ENCODE results near the gene CANT1. TPM values are rescaled to one million over a fixed set of nuclear protein-coding genes. Genes with fewer than 3 reads are reported as not detected.

CANT1 gene
- total RNA-seq, 1 experiment from 2014 or later: 86.4 TPM

DNA sequence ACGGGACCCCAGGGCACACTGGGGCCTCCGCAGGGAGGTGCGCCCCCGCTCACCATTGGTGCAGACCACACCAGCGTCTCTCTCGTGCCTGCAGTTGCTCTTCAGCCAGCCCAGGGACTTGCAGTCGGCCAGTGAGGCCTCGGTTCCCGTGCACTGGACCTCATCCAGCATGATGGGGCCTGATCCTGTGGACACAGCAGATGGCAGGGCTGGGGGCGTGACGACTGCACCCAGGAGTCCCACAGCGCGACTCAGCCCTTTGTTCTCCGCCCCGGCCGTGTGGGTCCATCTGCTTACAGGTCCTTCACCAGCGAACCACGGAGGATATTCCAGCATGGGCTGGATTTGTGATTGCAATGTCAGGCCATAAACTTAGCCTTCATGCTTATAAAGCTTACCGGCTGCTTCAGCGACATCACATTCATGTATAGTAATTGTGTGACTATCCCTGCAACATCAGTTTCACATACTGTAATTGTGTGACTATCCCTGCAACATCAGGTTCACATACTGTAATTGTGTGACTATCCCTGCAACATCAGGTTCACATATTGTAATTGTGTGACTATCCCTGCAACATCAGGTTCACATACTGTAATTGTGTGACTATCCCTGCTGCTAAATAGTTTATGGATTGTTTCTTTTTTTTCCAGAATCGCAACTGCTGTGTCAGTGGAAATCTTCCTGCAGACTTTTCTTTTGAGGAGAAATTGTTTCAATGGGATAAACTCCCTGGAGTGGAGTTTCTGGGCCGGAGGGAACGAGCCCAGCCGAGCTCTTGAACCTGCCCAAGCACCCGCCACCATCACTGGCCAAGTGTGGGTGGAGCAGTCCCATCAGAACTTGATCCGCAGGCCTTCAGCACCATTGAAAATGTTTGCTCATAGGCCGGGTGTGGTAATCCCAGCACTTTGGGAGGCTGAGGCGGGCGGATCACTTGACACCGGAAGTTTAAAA is 34.7 kb downstream of the CANT1 start:
- Histone ChIP-seq H3K36me3 (ENCODE audit: control insufficient read depth, insufficient read depth, low read length) (no peaks in the 10 kb centered on the region), H3K4me3 (ENCODE audit: low read depth, low read length) (no peak overlapping the region), H3K9me3 (no peaks in the 10 kb centered on the region), H3K4me1 (peaks cover 45% of the 10 kb centered on the region), H3K27me3 (replicated peaks; ENCODE audit: control insufficient read depth, insufficient read depth, low read length) (no peaks in the 10 kb centered on the region)
- Mint-ChIP-seq H3K36me3 (ENCODE audit: insufficient read depth, unreplicated experiment) (peaks cover 9% of the 10 kb centered on the region), H3K4me1 (ENCODE audit: low read depth, unreplicated experiment) (peaks cover 24% of the 10 kb centered on the region), H3K4me3 (ENCODE audit: unreplicated experiment) (peak overlapping the region; percentile 37), H3K9me3 (ENCODE audit: unreplicated experiment) (no peaks in the 10 kb centered on the region), H3K27me3 (ENCODE audit: insufficient read depth, unreplicated experiment) (no peaks in the 10 kb centered on the region), H3K27ac (ENCODE audit: unreplicated experiment) (no peak overlapping the region)
- TF ChIP-seq, protein P1, sequence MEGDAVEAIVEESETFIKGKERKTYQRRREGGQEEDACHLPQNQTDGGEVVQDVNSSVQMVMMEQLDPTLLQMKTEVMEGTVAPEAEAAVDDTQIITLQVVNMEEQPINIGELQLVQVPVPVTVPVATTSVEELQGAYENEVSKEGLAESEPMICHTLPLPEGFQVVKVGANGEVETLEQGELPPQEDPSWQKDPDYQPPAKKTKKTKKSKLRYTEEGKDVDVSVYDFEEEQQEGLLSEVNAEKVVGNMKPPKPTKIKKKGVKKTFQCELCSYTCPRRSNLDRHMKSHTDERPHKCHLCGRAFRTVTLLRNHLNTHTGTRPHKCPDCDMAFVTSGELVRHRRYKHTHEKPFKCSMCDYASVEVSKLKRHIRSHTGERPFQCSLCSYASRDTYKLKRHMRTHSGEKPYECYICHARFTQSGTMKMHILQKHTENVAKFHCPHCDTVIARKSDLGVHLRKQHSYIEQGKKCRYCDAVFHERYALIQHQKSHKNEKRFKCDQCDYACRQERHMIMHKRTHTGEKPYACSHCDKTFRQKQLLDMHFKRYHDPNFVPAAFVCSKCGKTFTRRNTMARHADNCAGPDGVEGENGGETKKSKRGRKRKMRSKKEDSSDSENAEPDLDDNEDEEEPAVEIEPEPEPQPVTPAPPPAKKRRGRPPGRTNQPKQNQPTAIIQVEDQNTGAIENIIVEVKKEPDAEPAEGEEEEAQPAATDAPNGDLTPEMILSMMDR (IDR thresholded peaks at IDR 0.05; ENCODE audit: insufficient read depth in 1 of 2, low read depth in 1 of 2, low read length in 1 of 2, severe bottlenecking in 1 of 2, unreplicated experiment in 1 of 2): no peak
- DNase-seq: peak in 1 of 2 experiments; percentile 55
- BruUV-seq (replicated peaks): no TSS peak
- intact Hi-C loops (cut with micrococcal nuclease; ENCODE audit: unreplicated experiment): no loop called here
- ChIA-PET CTCF (interaction anchor here (0.6 kb wide), 1 partner anchor 52 kb away, joined by 3 read pairs; no protein-coding TSS in a partner anchor), POLR2A (no interaction called here)

DNA sequence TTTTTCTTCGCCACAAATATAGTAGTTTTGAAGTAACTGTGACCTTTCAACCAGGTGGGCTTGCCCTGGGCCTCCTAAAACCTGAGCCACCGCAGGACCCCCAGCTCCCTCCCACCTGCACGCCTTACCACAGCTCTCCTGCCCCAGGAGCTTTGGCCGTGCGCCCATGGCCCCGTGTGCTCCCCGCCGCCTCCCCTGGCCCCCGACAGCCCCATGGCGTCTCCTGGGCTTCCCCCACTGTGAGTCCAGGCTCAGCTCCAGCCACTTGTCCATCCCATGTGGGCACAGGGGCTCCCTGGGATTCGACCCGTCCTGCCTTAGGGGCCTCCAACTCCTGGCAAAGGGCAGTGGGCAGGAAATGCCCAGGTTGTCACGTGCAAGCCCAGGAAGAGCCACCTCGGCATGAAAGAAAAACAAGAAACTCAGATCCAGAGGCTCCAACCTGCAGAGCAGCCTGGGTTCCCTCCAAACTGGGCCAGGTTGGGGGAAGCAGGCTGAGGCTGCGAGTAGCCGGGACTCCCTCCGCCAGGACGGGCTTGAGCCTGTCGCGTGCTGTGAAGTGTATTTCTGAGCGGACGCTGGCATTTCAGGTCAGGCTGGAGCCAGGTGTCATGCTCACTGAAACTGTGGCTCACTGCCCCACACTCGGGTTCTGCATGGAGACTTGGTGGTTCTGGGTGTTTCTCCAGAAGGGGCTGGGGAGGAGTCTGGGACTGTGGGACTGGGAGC is 35.6 kb downstream of the CANT1 start:
- Mint-ChIP-seq H3K27ac (ENCODE audit: unreplicated experiment) (peak overlapping the region; percentile 40), H3K27me3 (ENCODE audit: insufficient read depth, unreplicated experiment) (no peaks in the 10 kb centered on the region)

More for the DNA sequence above, 35.6 kb downstream of the CANT1 start:
- Histone ChIP-seq H3K36me3 (ENCODE audit: control insufficient read depth, insufficient read depth, low read length) (no peaks in the 10 kb centered on the region), H3K9me3 (no peaks in the 10 kb centered on the region), H3K4me1 (peaks cover 42% of the 10 kb centered on the region), H3K27me3 (replicated peaks; ENCODE audit: control insufficient read depth, insufficient read depth, low read length) (no peaks in the 10 kb centered on the region), H3K4me3 (ENCODE audit: low read depth, low read length) (no peak overlapping the region)
- Mint-ChIP-seq H3K4me3 (ENCODE audit: unreplicated experiment) (no peak overlapping the region), H3K9me3 (ENCODE audit: unreplicated experiment) (no peaks in the 10 kb centered on the region), H3K36me3 (ENCODE audit: insufficient read depth, unreplicated experiment) (peaks cover 9% of the 10 kb centered on the region), H3K4me1 (ENCODE audit: low read depth, unreplicated experiment) (peaks cover 24% of the 10 kb centered on the region)
- intact Hi-C loops (cut with micrococcal nuclease; ENCODE audit: unreplicated experiment): no loop called here
- CTCF ChIA-PET: interaction anchor here (0.5 to 3.6 kb wide), 3 partner anchors 51 to 445 kb away, joined by 3 to 41 read pairs (median 3); no protein-coding TSS in a partner anchor
- DNase-seq: no peak
- TF ChIP-seq, protein P1 (IDR thresholded peaks at IDR 0.05; ENCODE audit: insufficient read depth in 1 of 2, low read depth in 1 of 2, low read length in 1 of 2, severe bottlenecking in 1 of 2, unreplicated experiment in 1 of 2): no peak
- BruUV-seq (replicated peaks): no TSS peak
- POLR2A ChIA-PET: no interaction called here
